Mucosa of stomach (tissue), 1 donor: ENCODE measurements around the gene C19orf85.

ENCODE experiments used
- H3K27me3 ChIP-seq: one replicate; pipeline ENCODE4 v1.7.0; 2013; ENCODE audit warnings: mild to moderate bottlenecking, low read length; ENCODE audit not compliant: control insufficient read depth, insufficient read depth
- H3K36me3 ChIP-seq: one replicate; pipeline ENCODE4 v1.7.0; 2013; ENCODE audit warnings: low read length; ENCODE audit not compliant: control insufficient read depth, insufficient read depth
- H3K4me1 ChIP-seq: one replicate; pipeline ENCODE4 v1.7.0; 2013; ENCODE audit warnings: mild to moderate bottlenecking, low read length; ENCODE audit not compliant: control insufficient read depth, insufficient read depth
- H3K4me3 ChIP-seq: one replicate; pipeline ENCODE4 v1.7.0; 2013; ENCODE audit warnings: low read length
- H3K9ac ChIP-seq: one replicate; pipeline ENCODE4 v1.7.0; 2013; ENCODE audit warnings: mild to moderate bottlenecking, low read length, moderate library complexity
- H3K9me3 ChIP-seq: one replicate; pipeline ENCODE4 v1.7.0; 2013; ENCODE audit warnings: mild to moderate bottlenecking, low read length, moderate library complexity; ENCODE audit not compliant: control insufficient read depth
- donor health status: Pancreatic carcinoma.

Gene C19orf85

GRCh38 chr19:55467236-55468053, 2.9 kb upstream of the C19orf85 start:
- Histone ChIP-seq H3K36me3 (no peaks in the 10 kb centered on the region), H3K4me1 (peaks cover 13% of the 10 kb centered on the region), H3K27me3 (peaks cover 4% of the 10 kb centered on the region), H3K4me3 (no peak overlapping the region), H3K9ac (peak overlapping the region; percentile 28), H3K9me3 (no peaks in the 10 kb centered on the region)

GRCh38 chr19:55466241-55466614, 1.7 kb upstream of the C19orf85 start:
- Histone ChIP-seq H3K9me3 (no peaks in the 10 kb centered on the region), H3K9ac (no peak overlapping the region), H3K4me1 (peaks cover 16% of the 10 kb centered on the region), H3K4me3 (no peak overlapping the region), H3K36me3 (no peaks in the 10 kb centered on the region), H3K27me3 (peaks cover 4% of the 10 kb centered on the region)

GRCh38 chr19:55465460-55466240, 1.1 kb upstream of the C19orf85 start:
- Histone ChIP-seq H3K27me3 (peaks cover 4% of the 10 kb centered on the region), H3K4me1 (peaks cover 22% of the 10 kb centered on the region), H3K36me3 (no peaks in the 10 kb centered on the region), H3K4me3 (no peak overlapping the region), H3K9ac (no peak overlapping the region), H3K9me3 (no peaks in the 10 kb centered on the region)

- H3K9ac ChIP-seq = no peak overlapping the region
- H3K27me3 ChIP-seq = peaks cover 4% of the 10 kb centered on the region
- no peak overlapping the region for H3K4me3 ChIP-seq
- H3K4me1 ChIP-seq = peaks cover 34% of the 10 kb centered on the region
- H3K36me3 ChIP-seq = no peaks in the 10 kb centered on the region
- H3K9me3 ChIP-seq = no peaks in the 10 kb centered on the region
Observed at GRCh38 chr19:55464039-55464661, 401 bp downstream of the C19orf85 start.

GRCh38 chr19:55463583-55464031, 944 bp downstream of the C19orf85 start:
- H3K27me3 ChIP-seq = peaks cover 4% of the 10 kb centered on the region
- no peaks in the 10 kb centered on the region for H3K9me3 ChIP-seq
- no peak overlapping the region for H3K4me3 ChIP-seq
- H3K9ac ChIP-seq = no peak overlapping the region
- peaks cover 34% of the 10 kb centered on the region for H3K4me1 ChIP-seq
- no peaks in the 10 kb centered on the region for H3K36me3 ChIP-seq

GRCh38 chr19:55462722-55463121, 1.8 kb downstream of the C19orf85 start:
- Histone ChIP-seq H3K4me3 (no peak overlapping the region), H3K9me3 (no peaks in the 10 kb centered on the region), H3K36me3 (no peaks in the 10 kb centered on the region), H3K4me1 (peaks cover 30% of the 10 kb centered on the region), H3K9ac (no peak overlapping the region), H3K27me3 (peaks cover 4% of the 10 kb centered on the region)

GRCh38 chr19:55461974-55462626, 2.5 kb downstream of the C19orf85 start:
- no peaks in the 10 kb centered on the region for H3K36me3 ChIP-seq
- H3K4me3 ChIP-seq = peak overlapping the region; percentile 64
- H3K27me3 ChIP-seq = peaks cover 4% of the 10 kb centered on the region
- peak overlapping the region; percentile 80 for H3K9ac ChIP-seq
- H3K9me3 ChIP-seq = no peaks in the 10 kb centered on the region
- H3K4me1 ChIP-seq = peaks cover 27% of the 10 kb centered on the region

GRCh38 chr19:55461259-55461973, 3.1 kb downstream of the C19orf85 start, which contains the start of gene ISOC2:
Gene ISOC2, minus strand, starts transcription at chr19:55461642. Its CDS starts 5,156 bp downstream, at chr19:55456486.
- peak within 1 kb of the TSS; percentile 67 for H3K4me3 ChIP-seq
- H3K9me3 ChIP-seq = no peaks in the 10 kb centered on the region
- H3K27me3 ChIP-seq = peaks cover 4% of the 10 kb centered on the region
- peak within 1 kb of the TSS; percentile 80 for H3K9ac ChIP-seq
- peaks cover 27% of the 10 kb centered on the region for H3K4me1 ChIP-seq
- H3K36me3 ChIP-seq = no peaks in the 10 kb centered on the region

GRCh38 chr19:55460670-55461258, 3.8 kb downstream of the C19orf85 start:
- peaks cover 4% of the 10 kb centered on the region for H3K27me3 ChIP-seq
- H3K4me1 ChIP-seq = peaks cover 27% of the 10 kb centered on the region
- H3K36me3 ChIP-seq = no peaks in the 10 kb centered on the region
- no peaks in the 10 kb centered on the region for H3K9me3 ChIP-seq
- peak overlapping the region; percentile 74 for H3K9ac ChIP-seq
- peak overlapping the region; percentile 67 for H3K4me3 ChIP-seq

GRCh38 chr19:55459950-55460657, 4.4 kb downstream of the C19orf85 start:
- peaks cover 4% of the 10 kb centered on the region for H3K27me3 ChIP-seq
- peak overlapping the region; percentile 74 for H3K9ac ChIP-seq
- no peaks in the 10 kb centered on the region for H3K36me3 ChIP-seq
- H3K4me3 ChIP-seq = no peak overlapping the region
- no peaks in the 10 kb centered on the region for H3K9me3 ChIP-seq
- peaks cover 27% of the 10 kb centered on the region for H3K4me1 ChIP-seq
